DOHH2 (cell line): Measurements from ENCODE around the gene ARMCX2.

Experiments used
- EZH2phosphoT487 ChIP-seq: fragments of 200-600 bp; sonication (generic); IDR thresholded peaks from 2 replicates; pipeline ENCODE4 v1.6.1; 2017; ENCODE audit warnings: borderline replicate concordance, mild to moderate bottlenecking, antibody characterized with exemption, low read length, moderate library complexity, mixed read lengths
- TF ChIP-seq, protein P1 (sequence below): fragments of 200-600 bp; sonication (generic); IDR thresholded peaks from one replicate; pipeline ENCODE4 v1.5.1; 2014; ENCODE audit warnings: antibody characterized with exemption, mild to moderate bottlenecking, low read depth, low read length; ENCODE audit not compliant: poor library complexity, severe bottlenecking

DNA sequence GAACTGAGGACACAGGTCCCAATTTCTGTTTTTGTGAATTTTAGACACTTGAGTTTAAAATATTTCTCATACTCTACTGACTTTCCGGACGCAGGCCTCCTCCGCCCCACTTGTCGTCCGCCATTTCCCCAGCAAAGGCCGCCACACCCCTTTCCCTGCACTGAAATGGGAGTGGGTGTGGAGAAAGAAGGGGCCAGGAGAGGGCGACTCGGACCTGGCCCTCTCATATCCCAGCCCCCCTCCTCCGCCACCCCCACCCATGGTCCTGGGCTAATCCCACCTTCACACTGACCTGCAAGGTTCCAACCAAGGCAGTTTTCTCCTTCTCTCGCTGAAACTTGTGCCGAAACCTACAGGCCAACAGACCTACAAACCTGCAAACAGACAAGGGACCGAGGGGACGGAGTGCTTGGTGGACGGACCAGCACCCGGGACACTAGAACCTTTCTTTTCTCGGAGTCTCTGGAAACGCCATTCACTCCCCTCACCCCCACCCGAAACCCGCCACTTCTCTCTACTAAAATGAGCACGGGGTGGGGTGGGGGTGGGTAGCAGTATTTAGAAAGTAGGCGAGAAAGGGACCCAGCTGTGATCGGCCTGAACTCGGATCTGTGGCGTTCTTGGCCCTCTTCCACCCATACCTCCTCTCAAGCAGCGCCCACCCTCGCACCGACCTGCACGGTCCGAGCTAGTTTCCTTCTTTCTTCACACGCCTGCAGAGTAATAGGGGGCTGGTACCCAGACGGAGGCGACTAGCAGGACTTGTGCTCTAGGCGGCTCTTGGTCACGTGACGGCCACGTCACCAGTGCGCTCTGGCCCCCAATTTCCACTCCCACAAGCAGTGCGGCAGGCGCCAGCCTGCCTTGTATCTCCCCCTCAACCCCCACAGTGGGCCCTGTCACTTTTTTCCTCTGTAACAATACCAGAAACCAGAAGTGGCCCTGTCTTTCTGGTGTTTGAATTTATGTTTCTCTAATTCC, 42.1 kb downstream of the ARMCX2 start, which contains the start of gene ARMCX6:
- TF ChIP-seq, protein P1, sequence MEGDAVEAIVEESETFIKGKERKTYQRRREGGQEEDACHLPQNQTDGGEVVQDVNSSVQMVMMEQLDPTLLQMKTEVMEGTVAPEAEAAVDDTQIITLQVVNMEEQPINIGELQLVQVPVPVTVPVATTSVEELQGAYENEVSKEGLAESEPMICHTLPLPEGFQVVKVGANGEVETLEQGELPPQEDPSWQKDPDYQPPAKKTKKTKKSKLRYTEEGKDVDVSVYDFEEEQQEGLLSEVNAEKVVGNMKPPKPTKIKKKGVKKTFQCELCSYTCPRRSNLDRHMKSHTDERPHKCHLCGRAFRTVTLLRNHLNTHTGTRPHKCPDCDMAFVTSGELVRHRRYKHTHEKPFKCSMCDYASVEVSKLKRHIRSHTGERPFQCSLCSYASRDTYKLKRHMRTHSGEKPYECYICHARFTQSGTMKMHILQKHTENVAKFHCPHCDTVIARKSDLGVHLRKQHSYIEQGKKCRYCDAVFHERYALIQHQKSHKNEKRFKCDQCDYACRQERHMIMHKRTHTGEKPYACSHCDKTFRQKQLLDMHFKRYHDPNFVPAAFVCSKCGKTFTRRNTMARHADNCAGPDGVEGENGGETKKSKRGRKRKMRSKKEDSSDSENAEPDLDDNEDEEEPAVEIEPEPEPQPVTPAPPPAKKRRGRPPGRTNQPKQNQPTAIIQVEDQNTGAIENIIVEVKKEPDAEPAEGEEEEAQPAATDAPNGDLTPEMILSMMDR: peak; percentile 52
- TF ChIP-seq EZH2phosphoT487: no peak
